HG03159 (cell line): ENCODE measurements around the gene MACROD2.

Source experiments
- ATAC-seq: cut with Tn5 transposase; IDR thresholded peaks from one replicate; pipeline ENCODE4 v1.9.1; 2021; ENCODE audit warnings: mild to moderate bottlenecking, moderate library complexity; ENCODE audit not compliant: unreplicated experiment

Gene MACROD2

DNA sequence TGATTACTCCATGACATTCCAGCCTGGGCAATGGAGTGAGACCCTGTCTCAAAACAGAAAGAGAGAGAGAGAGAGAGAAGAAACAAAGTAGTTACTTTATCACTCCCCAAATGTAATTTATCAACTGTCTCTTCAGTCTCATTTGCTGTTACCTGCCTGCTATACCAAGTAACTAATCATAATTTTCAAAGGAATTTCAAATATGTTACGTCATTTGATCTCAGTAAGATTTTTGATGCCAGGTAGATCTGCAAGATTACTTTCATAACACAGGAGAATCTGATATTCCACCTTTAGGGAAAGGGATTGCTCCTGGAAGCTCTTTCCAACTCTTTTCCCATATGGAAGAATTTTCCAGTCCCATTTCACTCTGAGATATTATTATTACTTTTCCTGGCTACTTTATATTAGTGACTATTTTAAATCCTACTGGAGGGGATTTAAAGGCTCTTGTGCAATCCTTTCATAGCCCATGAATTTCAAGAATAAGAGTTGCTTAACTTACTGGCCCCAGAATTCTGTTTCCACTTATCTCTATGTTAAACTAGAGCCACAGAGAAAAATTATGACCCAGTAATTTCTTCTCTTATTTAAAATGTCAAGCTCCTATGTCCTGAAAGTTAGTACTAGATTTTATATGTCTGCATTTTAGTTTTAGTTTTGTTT lies 732.3 kb downstream of the MACROD2 start:
- no peak for ATAC-seq

DNA sequence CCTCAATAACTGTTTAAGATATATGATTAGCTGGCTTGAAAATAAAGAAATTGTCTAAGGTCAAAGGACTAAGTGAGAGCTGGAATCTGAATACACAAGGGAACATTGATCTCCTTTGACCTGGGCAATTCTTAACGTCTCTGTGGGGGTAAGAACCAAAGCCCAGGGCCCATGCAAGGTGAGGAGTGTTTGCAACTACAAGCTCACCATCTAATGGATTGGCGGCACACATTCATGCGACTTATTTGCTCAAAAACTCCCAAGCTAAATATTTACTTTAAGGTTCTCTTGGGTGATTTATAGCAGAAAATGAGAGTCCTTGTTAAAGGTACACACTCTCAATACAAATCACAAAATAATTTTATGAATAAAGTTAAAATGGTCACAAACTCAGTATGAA lies 734.1 kb downstream of the MACROD2 start:
- no peak for ATAC-seq

DNA sequence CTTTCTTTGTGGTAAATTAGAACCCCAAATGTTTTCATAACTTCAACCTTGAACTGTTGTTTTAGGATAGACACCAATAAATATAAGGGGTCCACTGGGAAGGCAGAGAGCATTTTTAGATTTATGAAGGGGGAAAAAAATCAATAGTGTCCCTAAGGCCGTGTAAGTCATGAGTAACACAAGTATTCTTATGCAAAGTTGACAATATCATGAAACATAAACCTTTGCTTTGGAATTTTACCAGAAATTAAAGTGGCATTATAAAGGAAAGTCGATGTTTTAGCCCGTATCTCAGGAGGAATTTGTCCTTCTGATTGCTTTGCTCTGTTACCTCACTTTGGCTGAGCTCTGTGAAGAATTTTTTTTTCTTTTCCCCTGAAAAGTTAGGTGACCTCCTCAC lies 737.0 kb downstream of the MACROD2 start:
- no peak for ATAC-seq

DNA sequence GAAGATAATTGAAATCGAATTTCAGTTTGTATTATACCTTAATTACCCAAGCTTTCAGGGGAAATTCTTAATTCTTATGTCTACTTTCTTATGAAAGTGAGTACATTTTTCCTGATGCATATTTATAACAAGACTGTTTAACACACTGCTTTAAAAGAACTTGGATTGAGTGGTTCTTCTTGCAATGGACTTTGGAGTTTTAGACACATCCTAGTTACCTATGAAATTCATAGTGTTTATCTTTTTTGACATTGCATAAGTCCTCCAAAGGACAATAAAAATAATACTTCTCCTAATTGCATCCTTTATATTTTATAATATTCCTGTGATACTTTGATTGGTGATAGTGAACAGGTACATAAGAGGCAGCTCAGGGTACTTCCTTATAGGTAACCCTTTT lies 737.7 kb downstream of the MACROD2 start:
- ATAC-seq, result no peak

DNA sequence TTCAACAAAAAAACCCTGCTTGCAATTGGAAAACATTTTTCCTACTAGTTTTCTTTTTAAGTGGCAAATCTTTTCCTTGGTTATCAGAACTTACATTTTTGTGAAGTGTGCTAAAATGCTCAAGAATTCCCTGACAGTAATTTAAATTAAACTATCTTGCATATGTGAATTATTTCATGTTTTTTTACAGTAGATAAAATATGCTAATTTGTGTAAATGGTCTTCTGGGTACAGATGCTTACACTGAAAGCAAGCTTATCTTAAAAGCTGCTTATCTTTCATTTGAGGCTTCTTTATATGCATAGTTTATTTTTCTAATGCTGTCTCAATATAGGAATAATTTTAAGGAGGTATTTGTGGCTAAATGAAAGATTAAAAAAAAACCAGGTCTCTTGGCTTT lies 745.1 kb downstream of the MACROD2 start:
- ATAC-seq, result no peak

DNA sequence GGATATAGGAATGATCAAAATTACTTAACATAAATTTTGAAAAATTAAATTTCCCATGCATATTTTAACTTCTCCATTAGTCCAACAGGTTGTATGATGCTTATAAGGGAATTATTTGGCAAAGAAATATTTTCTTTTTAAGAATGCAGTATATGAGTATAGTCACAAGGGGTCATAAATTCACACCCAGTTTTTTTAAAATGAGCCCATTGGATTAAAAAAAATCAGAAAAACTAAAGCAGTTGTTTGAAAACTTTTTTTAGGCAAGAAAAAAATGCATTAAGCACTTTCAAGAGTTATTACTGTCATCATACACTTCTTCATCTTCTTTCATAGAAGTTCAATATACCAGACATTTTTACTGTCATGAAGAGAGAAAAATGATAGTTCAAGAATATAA lies 746.3 kb downstream of the MACROD2 start:
- ATAC-seq, result no peak

DNA sequence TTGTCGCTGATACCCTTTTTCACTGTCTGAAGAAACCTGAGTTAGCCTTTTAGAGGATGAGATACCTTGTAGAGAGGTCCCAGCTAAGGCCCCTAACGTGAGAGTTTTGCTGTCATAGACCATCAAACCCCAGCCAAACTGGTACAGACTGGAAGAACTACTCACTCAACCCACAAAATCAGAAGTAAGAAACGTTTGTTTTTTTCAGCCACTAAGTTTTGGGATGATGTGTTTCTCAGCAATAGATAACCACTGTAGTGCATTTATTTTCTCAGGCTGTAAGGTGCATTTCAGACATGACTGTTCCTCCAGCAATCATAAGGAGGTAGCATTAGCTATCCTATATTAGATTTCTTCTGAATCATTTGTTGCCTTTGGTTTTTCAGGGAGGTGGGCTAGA lies 749.4 kb downstream of the MACROD2 start:
- peak; percentile 75 for ATAC-seq

DNA sequence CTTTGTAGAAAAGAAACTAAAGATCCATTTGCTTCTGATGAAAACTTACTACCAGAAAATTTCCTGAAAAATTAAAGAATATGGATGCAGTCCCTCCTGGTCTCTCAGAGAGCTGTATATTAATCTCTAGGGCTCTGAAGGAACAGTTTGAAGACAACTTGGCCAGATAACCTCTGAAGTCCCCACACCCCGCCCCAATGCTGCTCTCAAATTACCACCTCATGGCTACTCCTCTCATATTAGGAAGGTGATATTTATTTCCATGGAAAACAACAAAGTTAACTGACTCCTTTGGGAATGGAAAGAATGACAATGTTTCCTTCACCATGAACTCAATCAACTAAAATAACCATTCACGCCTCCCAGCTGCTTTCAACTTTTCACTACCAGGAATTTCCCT lies 750.5 kb downstream of the MACROD2 start:
- no peak for ATAC-seq

DNA sequence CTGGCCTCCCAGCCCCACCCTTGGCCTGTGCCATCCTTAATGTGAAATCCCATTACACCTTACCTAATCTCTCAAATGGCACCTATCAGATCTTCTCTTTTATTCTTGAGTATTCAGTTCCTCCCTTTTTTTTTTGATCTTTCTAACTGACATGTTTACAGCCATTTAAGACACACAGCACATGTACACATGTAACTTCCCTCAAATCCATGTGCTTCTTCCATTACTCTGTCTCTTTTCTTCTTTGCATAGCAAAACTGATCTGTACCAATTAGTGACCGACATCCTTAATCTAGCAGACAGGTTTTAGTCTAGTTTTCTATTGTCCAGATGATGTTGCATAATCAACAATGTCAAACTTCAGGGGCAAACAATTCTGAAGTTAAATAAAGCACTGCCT lies 755.9 kb downstream of the MACROD2 start:
- ATAC-seq, result no peak

DNA sequence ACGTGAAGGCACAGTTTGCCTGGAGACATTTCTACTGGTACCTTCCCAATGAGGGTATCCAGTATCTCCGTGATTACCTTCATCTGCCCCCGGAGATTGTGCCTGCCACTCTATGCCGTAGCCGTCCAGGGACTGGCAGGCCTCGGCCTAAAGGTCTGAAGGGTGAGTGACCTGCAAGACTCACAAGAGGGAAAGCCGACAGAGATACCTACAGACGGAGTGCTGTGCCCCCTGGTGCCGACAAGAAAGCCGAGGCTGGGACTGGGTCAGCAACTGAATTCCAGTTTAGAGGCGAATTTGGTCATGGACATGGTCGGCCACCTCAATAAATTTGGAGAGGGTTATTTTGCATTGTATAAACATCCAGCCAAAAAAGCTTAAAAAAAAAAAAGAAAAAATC lies 762.4 kb downstream of the MACROD2 start:
- ATAC-seq, result no peak

DNA sequence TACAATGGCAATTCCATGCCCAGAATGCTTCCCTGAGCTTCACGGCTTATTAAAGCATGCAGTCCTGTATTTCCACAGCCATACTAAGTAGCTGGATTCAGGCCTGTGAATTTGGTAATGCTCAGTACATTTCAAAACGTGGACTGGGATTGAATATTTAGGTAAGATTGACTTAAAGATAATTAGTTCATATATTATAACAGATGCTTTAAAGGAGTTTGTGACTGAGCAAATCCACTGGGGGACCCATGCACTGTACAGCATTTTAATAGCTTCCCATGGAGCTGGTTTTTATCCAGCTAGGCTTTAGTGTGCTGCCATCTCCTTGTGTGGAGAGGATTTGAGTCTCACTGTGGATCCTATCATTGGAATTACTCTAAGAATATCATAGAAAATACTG lies 763.0 kb downstream of the MACROD2 start:
- no peak for ATAC-seq

DNA sequence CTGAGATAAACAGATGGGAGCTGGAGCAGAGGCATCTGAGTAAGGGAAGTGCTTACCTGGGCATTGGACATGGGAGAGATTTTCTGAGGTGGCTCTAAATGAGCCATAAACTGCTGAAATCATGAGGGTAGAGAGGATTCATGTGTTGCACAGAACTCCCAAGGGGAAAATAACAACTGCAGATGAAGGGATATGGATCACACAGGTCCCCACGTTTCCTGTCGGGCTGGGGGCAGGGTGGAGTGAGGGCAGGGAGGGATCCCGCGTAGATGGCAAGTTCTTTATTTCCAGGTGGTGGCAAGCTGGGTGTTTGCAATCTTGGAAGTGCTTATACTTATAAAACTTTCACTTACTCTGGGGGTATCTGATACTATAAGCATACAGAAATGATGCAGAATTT lies 764.7 kb downstream of the MACROD2 start:
- no peak for ATAC-seq

DNA sequence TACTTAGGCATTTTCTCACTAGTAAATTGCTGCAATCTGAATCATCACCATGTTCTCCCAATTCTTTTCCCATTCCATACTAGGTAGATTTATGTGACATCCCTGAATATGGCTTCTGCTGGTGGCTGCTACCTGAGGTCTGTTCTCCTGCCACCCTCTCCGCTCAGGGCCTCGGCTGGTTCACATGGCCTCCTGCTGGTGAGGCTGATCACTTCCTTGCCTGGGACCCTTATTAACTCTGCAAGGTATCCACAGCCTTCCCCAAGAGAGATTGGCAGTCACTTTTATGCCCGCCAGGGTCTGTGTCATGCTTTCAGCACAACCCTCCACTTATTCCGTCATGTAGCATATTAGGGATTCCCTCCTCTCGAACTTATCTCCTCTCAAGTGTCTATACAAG lies 766.6 kb downstream of the MACROD2 start:
- ATAC-seq, result no peak

DNA sequence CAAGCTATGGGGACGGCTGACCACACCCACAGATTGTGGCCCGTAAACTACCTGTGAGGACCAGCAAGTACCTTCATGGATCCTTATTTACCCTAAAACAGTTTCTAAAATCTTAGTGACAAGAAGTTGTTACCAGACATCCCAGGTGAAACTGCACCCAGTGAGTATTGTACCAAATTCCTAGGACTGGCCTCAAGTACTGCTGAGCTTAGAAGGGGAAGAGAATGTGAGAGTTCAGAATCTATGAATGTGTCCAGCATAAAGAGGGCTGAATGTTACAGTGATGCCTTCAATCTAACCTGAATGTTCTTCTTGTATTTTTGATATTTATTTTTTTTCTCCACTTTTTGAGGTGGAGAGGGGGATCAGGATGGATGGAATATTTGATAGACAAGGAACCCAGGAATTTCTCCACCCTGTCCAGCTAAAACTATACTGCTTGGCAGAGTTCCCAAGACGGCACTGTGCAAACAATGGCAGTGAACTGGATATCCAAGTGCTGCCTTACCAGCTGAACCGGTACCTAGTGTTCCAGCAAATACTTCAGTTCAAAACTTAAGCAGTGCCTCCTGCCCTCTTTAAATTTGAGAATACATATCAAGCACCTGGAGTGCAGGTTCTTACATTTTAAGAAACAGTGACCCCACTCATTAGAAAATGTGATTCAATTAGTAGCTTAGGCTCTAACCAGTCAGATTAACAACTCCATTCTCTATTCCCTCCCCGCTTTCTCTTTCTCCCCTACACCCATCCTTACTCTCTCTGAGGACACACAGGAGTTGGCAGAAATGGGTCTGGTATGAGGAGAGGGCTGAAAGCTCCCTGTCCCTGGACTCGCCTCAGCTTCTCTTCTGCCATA lies 769.4 kb downstream of the MACROD2 start:
- ATAC-seq, result no peak

DNA sequence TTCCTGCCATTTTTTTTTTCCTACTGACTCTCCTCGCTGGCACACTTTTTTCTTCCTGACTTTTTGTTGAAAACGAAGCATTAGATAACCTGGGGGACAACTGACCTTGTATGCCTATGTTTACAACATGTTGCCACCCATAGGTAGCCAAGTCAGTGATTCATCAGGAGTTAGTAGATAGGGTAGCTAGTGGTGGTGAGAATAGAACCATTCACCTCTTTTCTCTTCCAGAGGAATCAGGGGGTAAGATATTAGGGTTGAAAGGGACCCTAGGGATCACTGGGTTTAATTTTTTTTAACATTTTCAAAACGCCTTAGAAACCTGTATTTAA lies 770.0 kb downstream of the MACROD2 start:
- no peak for ATAC-seq

DNA sequence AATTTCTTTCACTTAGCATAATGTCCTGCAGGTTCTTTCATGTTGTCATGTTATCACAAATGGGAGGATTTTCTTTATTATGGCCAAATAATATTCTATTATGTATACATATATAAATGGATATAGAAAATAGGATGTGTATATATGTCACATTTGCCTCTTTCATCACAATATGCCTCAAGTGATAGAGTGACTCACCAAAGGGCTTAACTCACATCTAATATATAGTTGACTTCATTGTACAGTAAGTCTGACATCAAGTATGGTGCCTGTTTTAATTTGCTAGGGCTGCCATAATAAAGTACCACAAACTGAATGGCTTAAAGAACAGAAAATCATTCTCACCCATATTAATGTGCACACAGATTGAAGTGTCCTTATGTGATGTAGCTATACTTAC lies 778.2 kb downstream of the MACROD2 start:
- ATAC-seq, result no peak

DNA sequence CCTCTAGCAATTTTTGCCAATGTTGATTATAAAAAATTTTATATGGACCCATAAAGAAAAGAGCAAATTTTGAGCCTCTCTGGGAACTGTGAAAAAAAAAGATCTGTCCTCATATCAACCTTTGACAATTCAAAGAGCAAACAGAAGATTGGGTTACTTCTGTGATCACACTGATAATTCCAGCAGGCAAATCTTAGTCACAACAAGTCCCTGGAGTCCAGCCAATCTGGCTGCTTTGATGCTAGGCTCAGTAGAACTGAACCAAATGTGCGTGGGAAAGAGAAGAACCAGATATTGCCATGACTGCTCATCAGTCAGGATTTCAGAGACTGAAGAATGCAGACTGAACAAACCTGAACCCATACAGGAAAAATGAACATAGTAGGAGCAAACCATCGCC lies 780.5 kb downstream of the MACROD2 start:
- ATAC-seq, result no peak

DNA sequence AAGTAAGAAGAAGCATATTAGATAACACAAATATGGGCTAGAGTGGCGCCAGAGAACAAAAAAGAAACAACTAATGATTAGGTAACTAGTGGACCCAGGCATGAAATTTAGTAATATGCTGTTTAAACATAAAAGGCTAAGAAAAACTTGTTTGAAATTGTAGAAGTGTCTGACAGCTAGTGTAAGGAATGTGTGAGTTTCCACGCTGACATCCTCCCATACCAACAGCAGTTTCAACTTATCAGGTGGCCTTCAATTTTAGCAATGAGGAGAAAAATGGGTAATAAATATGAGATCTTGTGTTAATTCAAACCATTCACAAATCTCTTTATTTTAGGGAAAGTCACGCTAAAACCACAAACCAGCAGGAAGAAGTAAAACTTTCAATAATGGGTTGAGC lies 782.3 kb downstream of the MACROD2 start:
- no peak for ATAC-seq

DNA sequence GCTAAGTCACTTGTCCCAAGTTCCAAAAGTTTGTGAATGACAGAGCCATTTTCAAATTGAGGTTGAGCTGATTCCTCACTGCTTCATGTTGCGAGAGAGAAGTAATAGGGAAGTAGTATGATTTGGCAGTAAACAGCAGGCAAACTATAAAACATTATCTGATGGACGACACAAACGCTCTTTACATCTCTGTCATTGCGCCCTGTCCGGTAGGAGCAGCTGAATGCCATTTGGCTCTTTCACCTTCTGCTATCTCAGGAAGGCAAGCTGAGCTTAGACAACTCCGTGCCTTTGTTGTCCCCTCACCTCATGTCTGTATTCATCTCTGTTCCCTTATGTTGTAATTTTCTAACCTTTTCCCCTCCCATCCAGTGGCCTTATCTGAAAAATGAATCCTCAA lies 782.8 kb downstream of the MACROD2 start:
- no peak for ATAC-seq

DNA sequence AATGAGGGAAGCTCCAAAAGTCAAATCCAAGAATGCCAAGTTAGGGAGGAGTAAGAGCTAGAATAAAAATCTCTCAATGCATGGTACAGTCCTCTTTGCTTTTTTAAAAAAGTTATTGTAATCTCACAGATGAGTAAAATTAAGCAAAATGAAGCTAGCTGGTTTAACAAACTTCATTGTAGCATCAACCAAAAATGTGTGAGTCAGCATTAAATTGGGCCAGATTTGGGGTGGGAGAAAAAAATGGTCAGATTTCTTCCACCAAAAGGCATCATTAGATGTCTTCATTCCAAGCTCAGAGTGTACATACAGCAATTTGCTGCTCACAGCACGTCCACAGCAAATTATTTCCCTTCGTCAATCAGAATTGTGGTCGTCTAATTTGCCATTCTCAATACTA lies 783.6 kb downstream of the MACROD2 start:
- no peak for ATAC-seq

DNA sequence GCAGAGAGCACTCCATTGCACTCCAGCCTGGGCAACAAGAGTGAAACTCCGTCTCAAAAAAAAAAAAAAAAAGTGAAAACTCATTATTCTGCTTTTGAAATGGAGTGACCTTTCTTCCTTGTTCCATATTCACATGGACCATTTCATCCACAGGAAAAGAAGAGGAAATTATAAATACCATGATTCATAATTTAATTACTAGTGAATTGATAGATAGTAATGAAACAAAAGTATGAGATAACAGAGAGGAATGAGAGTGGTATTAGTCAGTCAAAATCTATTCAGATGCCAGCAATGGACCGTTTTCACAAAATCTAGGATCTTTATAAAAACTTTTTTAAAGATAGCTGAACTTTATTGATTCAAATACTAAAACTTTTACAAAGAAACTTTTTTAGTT lies 785.2 kb downstream of the MACROD2 start:
- no peak for ATAC-seq

DNA sequence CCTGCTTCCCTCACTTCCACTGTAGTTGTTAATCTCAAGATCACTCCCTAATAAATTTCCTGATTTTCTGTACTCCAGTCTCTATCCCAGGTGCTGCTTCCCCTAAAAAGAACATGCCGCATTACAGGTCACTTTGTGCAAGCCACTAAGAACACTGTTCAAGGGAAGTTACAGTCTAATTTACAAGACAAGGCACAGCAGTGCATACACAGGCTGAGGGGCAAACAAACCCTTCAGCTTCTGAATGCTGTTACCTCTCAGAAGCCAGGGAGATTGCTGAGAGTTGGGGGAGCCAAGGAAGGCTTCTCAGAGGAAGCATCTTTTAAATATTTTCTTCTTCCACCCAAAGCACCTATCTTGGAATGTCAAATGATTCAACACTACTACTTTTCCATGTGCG lies 787.4 kb downstream of the MACROD2 start:
- ATAC-seq, result no peak

DNA sequence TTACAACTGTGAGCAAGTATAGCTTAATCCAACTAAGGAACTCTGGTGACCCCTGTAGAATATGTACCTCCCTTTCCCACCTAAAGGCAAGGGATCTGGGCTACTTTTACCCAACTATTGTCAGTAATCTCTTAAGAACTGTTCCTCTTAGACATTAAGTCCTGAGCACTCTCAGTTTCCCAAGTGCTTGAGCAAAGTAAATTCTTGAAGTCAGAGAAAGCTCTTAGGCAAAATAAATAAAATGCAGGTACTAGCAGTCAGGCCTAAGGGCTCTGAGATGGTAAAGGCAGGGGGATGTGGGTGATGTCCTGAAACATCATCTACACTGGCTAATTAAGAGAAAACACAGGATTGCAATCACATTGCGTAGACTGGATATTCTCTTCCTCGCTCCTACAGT lies 788.5 kb downstream of the MACROD2 start:
- no peak for ATAC-seq
